HCT116 (cell line): ENCODE measurements around the gene SIL1. TPM values are rescaled to one million over a fixed set of nuclear protein-coding genes. Genes with fewer than 3 reads are reported as not detected.
A peak's percentile ranks its signal among the peaks of the same experiment; 100 is the strongest.

Experiments used
- ATAC-seq: fragments of 200-7000 bp; cut with Tn5 transposase; 2 replicates; pipeline ENCODE4 v1.9.1; 2020; ENCODE audit warnings: mild to moderate bottlenecking, moderate library complexity
- BruUV-seq: library from RNA; stranded (reverse); fragments of 400-500 nt; replicated peaks from 2 replicates; lab custom pipeline; 2021; lab: Mats Ljungman, UMichigan
- CTCF ChIA-PET: fragments of 300-600 bp; sonication (Branson Sonifier 250); formaldehyde crosslinking; loops from one replicate; lab custom pipeline; 2021; ENCODE audit warnings: antibody characterized with exemption; lab: Charles Lee
- POLR2A ChIA-PET: fragments of 300-600, 350-600 bp; sonication (Branson Sonifier 250); formaldehyde crosslinking; loops from one replicate; lab custom pipeline; 2021; ENCODE audit warnings: antibody characterized with exemption; lab: Charles Lee
- RAD21 ChIA-PET, 2 experiments: fragments of 300-600 bp; sonication (Branson Sonifier 250); formaldehyde crosslinking; loops; one replicate each; lab custom pipeline; 2023; ENCODE audit warnings: low total read pairs in 2 of 2; ENCODE audit not compliant: uncharacterized antibody in 2 of 2, unreplicated experiment in 2 of 2, low non-redundant PET in 1 of 2; lab: Charles Lee
- DNase-seq: peaks from one replicate; pipeline ENCODE4 v3.0.0-alpha.2; 2010; ENCODE audit warnings: low read depth, low spot score
- H2AFZ ChIP-seq: fragments of 200-600 bp; shearing (Covaris generic), sonication (generic); 2 replicates; pipeline ENCODE4 v1.6.1; 2017; ENCODE audit warnings: low read depth, mixed run types, mixed read lengths, antibody characterized with exemption, low read length; ENCODE audit not compliant: poor library complexity, severe bottlenecking
- H3K27ac ChIP-seq: 2 replicates; pipeline ENCODE4 v1.5.1; 2012; ENCODE audit warnings: low read depth, low read length
- H3K27me3 ChIP-seq: fragments of 200-600 bp; sonication (generic); 2 replicates; pipeline ENCODE4 v1.6.1; 2016; ENCODE audit warnings: mixed run types, low read length, mixed read lengths; ENCODE audit not compliant: insufficient read depth
- H3K36me3 ChIP-seq, 2 experiments: fragments of 200-500 bp in 1 of 2; fragments of 200-600 bp in 1 of 2; sonication (Bioruptor generic) in 1 of 2; sonication (generic) in 1 of 2; 2 replicates each; pipeline versions ENCODE4 v1.5.1 to v1.6.1; 2014 to 2016; ENCODE audit warnings: low read length in 2 of 2, inconsistent platforms in 1 of 2, mixed read lengths in 1 of 2, mixed run types in 1 of 2; ENCODE audit not compliant: insufficient read depth in 2 of 2, control insufficient read depth in 1 of 2
- H3K4me1 ChIP-seq, 2 experiments: fragments of 200-600 bp in 1 of 2; sonication (generic) in 1 of 2; 2 replicates each; pipeline versions ENCODE4 v1.5.1 to v1.6.1; 2012 to 2017; ENCODE audit warnings: low read length in 2 of 2, inconsistent platforms in 1 of 2, mild to moderate bottlenecking in 1 of 2, mixed read lengths in 1 of 2, mixed run types in 1 of 2, moderate library complexity in 1 of 2; ENCODE audit not compliant: insufficient read depth in 2 of 2, control insufficient read depth in 1 of 2
- H3K4me2 ChIP-seq: fragments of 200-600 bp; sonication (generic); 2 replicates; pipeline ENCODE4 v1.6.1; 2017; ENCODE audit warnings: mixed run types, low read length, mixed read lengths
- H3K4me3 ChIP-seq, 2 experiments: fragments of 200-600 bp in 1 of 2; sonication (generic) in 1 of 2; replicated peaks in 1 of 2; 2 replicates each; pipeline ENCODE4 v1.5.1; 2011 to 2016; ENCODE audit warnings: low read length in 2 of 2, control low read depth in 1 of 2, low read depth in 1 of 2, mild to moderate bottlenecking in 1 of 2, mixed read lengths in 1 of 2, mixed run types in 1 of 2
- H3K79me2 ChIP-seq: fragments of 200-600 bp; sonication (generic); 2 replicates; pipeline ENCODE4 v1.6.1; 2017; ENCODE audit warnings: mild to moderate bottlenecking, mixed run types, low read length, moderate library complexity, mixed read lengths; ENCODE audit not compliant: insufficient read depth
- H3K9ac ChIP-seq: fragments of 200-600 bp; sonication (generic); 2 replicates; pipeline ENCODE4 v1.6.1; 2016; ENCODE audit warnings: low read length, mixed read lengths
- H3K9me2 ChIP-seq: fragments of 200-600 bp; sonication (generic), shearing (Covaris generic); 2 replicates; pipeline ENCODE4 v1.6.1; 2017; ENCODE audit warnings: mixed run types, mild to moderate bottlenecking, moderate library complexity; ENCODE audit not compliant: insufficient read depth
- H3K9me3 ChIP-seq, 2 experiments: fragments of 200-500 bp in 1 of 2; fragments of 200-600 bp in 1 of 2; sonication (Bioruptor generic) in 1 of 2; sonication (generic) in 1 of 2; 2 replicates each; pipeline ENCODE4 v1.6.1; 2014 to 2017; ENCODE audit warnings: low read length in 2 of 2, mixed read lengths in 2 of 2, inconsistent platforms in 1 of 2, low read depth in 1 of 2, mild to moderate bottlenecking in 1 of 2, mixed run types in 1 of 2, moderate library complexity in 1 of 2; ENCODE audit not compliant: control insufficient read depth in 1 of 2, insufficient read depth in 1 of 2
- H4K20me1 ChIP-seq: fragments of 200-600 bp; sonication (generic), shearing (Covaris generic); 2 replicates; pipeline ENCODE4 v1.6.1; 2017; ENCODE audit warnings: mixed run types, mild to moderate bottlenecking, moderate library complexity; ENCODE audit not compliant: insufficient read depth
- CBX3 ChIP-seq: IDR thresholded peaks from 2 replicates; pipeline ENCODE4 v1.6.1; 2012; ENCODE audit warnings: low read depth
- CEBPB ChIP-seq: IDR thresholded peaks from 2 replicates; pipeline ENCODE4 v1.6.1; 2012; ENCODE audit warnings: low read depth
- EGR1 ChIP-seq: IDR thresholded peaks from 2 replicates; pipeline ENCODE4 v1.6.1; 2012; ENCODE audit warnings: low read depth
- ELF1 ChIP-seq: IDR thresholded peaks from 2 replicates; pipeline ENCODE4 v1.6.1; 2012; ENCODE audit warnings: low read depth, borderline replicate concordance
- EZH2 ChIP-seq: fragments of 200-600 bp; sonication (generic); IDR thresholded peaks from 2 replicates; pipeline ENCODE4 v1.6.1; 2017; ENCODE audit warnings: antibody characterized with exemption, mixed run types
- JUND ChIP-seq: IDR thresholded peaks from 2 replicates; pipeline ENCODE4 v1.6.1; 2012
- POLR2AphosphoS5 ChIP-seq: IDR thresholded peaks from 2 replicates; pipeline ENCODE4 v1.6.1; 2011; ENCODE audit warnings: mild to moderate bottlenecking, low read depth, low read length, moderate library complexity
- RAD21 ChIP-seq: IDR thresholded peaks from 2 replicates; pipeline ENCODE4 v1.6.1; 2012; ENCODE audit warnings: low read depth, mild to moderate bottlenecking
- SIN3A ChIP-seq: IDR thresholded peaks from 2 replicates; pipeline ENCODE4 v1.6.1; 2012; ENCODE audit warnings: low read depth
- SP1 ChIP-seq: IDR thresholded peaks from 2 replicates; pipeline ENCODE4 v1.6.1; 2012; ENCODE audit warnings: low read depth
- SRF ChIP-seq: IDR thresholded peaks from 2 replicates; pipeline ENCODE4 v1.6.1; 2012; ENCODE audit warnings: low read depth
- TCF7L2 ChIP-seq: IDR thresholded peaks from 2 replicates; pipeline ENCODE4 v1.7.0; 2011; ENCODE audit warnings: borderline replicate concordance, inconsistent platforms; ENCODE audit not compliant: insufficient read depth, insufficient read length; ENCODE audit errors: extremely low read depth
- YY1 ChIP-seq: IDR thresholded peaks from 2 replicates; pipeline ENCODE4 v1.6.1; 2011; ENCODE audit warnings: low read length, low read depth, moderate library complexity, mild to moderate bottlenecking; ENCODE audit not compliant: insufficient replicate concordance; ENCODE audit errors: extremely low read depth
- ZFX ChIP-seq: fragments of 450-650 bp; IDR thresholded peaks from 2 replicates; pipeline ENCODE4 v1.6.1; 2017
- intact Hi-C: fragments of 100-400 bp; cut with micrococcal nuclease; formaldehyde crosslinking; loops from 2 replicates; pipeline ENCODE4 v1.10.0; 2022
- total RNA-seq: library from RNA; stranded (reverse); gene quantifications from one replicate; pipeline ENCODE4 v1.2.1, GENCODE V29; 2021; ENCODE audit not compliant: unreplicated experiment
- TF ChIP-seq, protein P1 (sequence below), 3 experiments: fragments of 200-600 bp in 1 of 3; sonication (generic) in 1 of 3; IDR thresholded peaks in 2 of 3; conservative IDR thresholded peaks in 1 of 3; 2 replicates each; pipeline ENCODE4 v1.5.1; 2012 to 2017; ENCODE audit warnings: low read depth in 2 of 3, low read length in 2 of 3, antibody characterized with exemption in 1 of 3, borderline replicate concordance in 1 of 3, control low read depth in 1 of 3, mild to moderate bottlenecking in 1 of 3, mixed read lengths in 1 of 3, mixed run types in 1 of 3, moderate library complexity in 1 of 3; ENCODE audit not compliant: insufficient read depth in 1 of 3
- TF ChIP-seq, protein P2 (sequence below): IDR thresholded peaks from 2 replicates; pipeline ENCODE4 v1.6.1; 2011; ENCODE audit warnings: mild to moderate bottlenecking, low read length, moderate library complexity; ENCODE audit not compliant: insufficient replicate concordance; ENCODE audit errors: extremely low read depth

Gene SIL1
- total RNA-seq, 1 experiment from 2014 or later = 34.0 TPM

DNA sequence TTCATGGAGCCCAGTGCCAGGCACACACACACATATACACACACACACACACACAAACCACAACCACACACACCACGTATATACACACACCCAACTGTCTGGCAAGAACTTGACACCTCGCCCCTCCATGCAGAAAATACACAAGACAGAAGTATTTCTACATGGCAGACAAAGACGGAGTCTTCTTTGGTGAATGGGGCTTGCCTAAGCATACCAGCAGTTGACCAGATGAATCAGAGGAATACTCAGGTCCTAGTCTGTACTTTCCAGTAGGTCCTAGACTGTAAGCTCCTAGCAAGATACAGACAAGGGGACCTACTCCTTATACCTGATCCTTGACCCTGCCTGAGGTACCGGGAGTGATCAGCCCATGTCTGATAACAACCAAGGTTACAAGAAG lies 60.1 kb downstream of the SIL1 start:
- Histone ChIP-seq H3K9me2 (no peaks in the 10 kb centered on the region), H3K4me1 (peaks cover 29 to 37% of the 10 kb centered on the region in 2 experiments), H3K27me3 (no peaks in the 10 kb centered on the region), H3K9ac (no peak overlapping the region), H3K79me2 (no peaks in the 10 kb centered on the region), H3K27ac (no peak overlapping the region), H3K4me2 (no peak overlapping the region), H4K20me1 (no peaks in the 10 kb centered on the region), H2AFZ (no peak overlapping the region), H3K9me3 (no peaks in the 10 kb centered on the region), H3K36me3 (no peaks in the 10 kb centered on the region), H3K4me3 (no peak overlapping the region)
- intact Hi-C loops = no loop called here
- no peak for DNase-seq
- TF ChIP-seq CEBPB = no peak
- no peak for TF ChIP-seq ELF1
- RAD21 ChIA-PET = no interaction called here
- CTCF ChIA-PET = interaction anchor here (1.5 kb wide), 1 partner anchor 107 kb away, joined by 4 read pairs; no protein-coding TSS in a partner anchor
- ATAC-seq = no peak
- BruUV-seq = no TSS peak
- POLR2A ChIA-PET = no interaction called here

DNA sequence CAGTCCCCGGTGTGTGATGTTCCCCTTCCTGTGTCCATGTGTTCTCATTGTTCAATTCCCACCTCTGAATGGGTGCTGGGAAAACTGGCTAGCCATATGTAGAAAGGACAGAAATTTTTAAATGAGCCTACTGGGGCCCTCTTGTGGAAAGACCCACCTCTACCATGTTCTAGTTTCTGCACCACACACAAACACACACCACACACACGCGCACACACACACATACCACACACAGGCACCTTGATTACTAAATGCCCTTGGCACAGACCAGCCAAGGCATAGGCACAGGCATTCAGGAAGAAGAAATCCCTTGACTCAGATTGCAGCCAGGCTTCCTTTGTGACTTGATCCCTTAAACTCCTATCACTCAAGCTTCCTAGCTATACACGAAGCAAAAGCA lies 60.5 kb downstream of the SIL1 start:
- peak; percentile 12 for DNase-seq
- no peak overlapping the region for H3K9ac ChIP-seq
- TF ChIP-seq TCF7L2 (peak; percentile 38), CBX3 (peak; percentile 30; the same call in 1 of the 2 replicates), ELF1 (no peak), SIN3A (no peak), EGR1 (no peak), YY1 (no peak), SP1 (no peak), EZH2 (no peak), RAD21 (peak; percentile 61), POLR2AphosphoS5 (no peak), SRF (no peak), CEBPB (no peak), ZFX (no peak), JUND (no peak)
- TF ChIP-seq, protein P1, sequence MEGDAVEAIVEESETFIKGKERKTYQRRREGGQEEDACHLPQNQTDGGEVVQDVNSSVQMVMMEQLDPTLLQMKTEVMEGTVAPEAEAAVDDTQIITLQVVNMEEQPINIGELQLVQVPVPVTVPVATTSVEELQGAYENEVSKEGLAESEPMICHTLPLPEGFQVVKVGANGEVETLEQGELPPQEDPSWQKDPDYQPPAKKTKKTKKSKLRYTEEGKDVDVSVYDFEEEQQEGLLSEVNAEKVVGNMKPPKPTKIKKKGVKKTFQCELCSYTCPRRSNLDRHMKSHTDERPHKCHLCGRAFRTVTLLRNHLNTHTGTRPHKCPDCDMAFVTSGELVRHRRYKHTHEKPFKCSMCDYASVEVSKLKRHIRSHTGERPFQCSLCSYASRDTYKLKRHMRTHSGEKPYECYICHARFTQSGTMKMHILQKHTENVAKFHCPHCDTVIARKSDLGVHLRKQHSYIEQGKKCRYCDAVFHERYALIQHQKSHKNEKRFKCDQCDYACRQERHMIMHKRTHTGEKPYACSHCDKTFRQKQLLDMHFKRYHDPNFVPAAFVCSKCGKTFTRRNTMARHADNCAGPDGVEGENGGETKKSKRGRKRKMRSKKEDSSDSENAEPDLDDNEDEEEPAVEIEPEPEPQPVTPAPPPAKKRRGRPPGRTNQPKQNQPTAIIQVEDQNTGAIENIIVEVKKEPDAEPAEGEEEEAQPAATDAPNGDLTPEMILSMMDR (IDR thresholded peaks at IDR 0.05 in 2 of 3, conservative IDR thresholded peaks at IDR 0.05 in 1 of 3; ENCODE audit: borderline replicate concordance in 1 of 3, insufficient read depth in 1 of 3, low read depth in 2 of 3, low read length in 2 of 3) = peak; percentile 38 to 45 (median 38); a peak in 5 of 6 replicates
- TF ChIP-seq, protein P2, sequence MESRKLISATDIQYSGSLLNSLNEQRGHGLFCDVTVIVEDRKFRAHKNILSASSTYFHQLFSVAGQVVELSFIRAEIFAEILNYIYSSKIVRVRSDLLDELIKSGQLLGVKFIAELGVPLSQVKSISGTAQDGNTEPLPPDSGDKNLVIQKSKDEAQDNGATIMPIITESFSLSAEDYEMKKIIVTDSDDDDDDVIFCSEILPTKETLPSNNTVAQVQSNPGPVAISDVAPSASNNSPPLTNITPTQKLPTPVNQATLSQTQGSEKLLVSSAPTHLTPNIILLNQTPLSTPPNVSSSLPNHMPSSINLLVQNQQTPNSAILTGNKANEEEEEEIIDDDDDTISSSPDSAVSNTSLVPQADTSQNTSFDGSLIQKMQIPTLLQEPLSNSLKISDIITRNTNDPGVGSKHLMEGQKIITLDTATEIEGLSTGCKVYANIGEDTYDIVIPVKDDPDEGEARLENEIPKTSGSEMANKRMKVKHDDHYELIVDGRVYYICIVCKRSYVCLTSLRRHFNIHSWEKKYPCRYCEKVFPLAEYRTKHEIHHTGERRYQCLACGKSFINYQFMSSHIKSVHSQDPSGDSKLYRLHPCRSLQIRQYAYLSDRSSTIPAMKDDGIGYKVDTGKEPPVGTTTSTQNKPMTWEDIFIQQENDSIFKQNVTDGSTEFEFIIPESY = no peak
- intact Hi-C loops = loop anchor here (2.0 kb wide), 1 partner anchor 125 kb away; no protein-coding TSS in a partner anchor
- H3K27ac ChIP-seq = no peak overlapping the region
- CTCF ChIA-PET = interaction anchor here (1.5 kb wide), 1 partner anchor 108 kb away, joined by 4 read pairs; no protein-coding TSS in a partner anchor
- no peaks in the 10 kb centered on the region for H4K20me1 ChIP-seq
- POLR2A ChIA-PET = no interaction called here
- H3K4me1 ChIP-seq = peaks cover 29 to 37% of the 10 kb centered on the region in 2 experiments
- BruUV-seq = no TSS peak
- H2AFZ ChIP-seq = no peak overlapping the region
- H3K9me2 ChIP-seq = no peaks in the 10 kb centered on the region
- no peaks in the 10 kb centered on the region for H3K36me3 ChIP-seq
- RAD21 ChIA-PET = no interaction called here
- H3K27me3 ChIP-seq = no peaks in the 10 kb centered on the region
- no peaks in the 10 kb centered on the region for H3K79me2 ChIP-seq
- peak; percentile 57 for ATAC-seq
- H3K4me2 ChIP-seq = no peak overlapping the region
- H3K4me3 ChIP-seq = no peak overlapping the region
- no peaks in the 10 kb centered on the region for H3K9me3 ChIP-seq
